Gastroesophageal sphincter (tissue), 4 donors: ENCODE data around the gene CXCL16. TPM values are rescaled to one million over a fixed set of nuclear protein-coding genes. Genes with fewer than 3 reads are reported as not detected.

Experiments used
- ATAC-seq: fragments of 150-250 bp; one replicate; pipeline ENCODE4 v1.9.1; 2016; ENCODE audit warnings: mild to moderate bottlenecking, moderate library complexity
- H3K27ac ChIP-seq, 4 donors: fragments of 200-600 bp; sonication (generic) in 3 of 4; 1 replicate in 3 of 4; 2 replicates in 1 of 4; pipeline ENCODE4 v1.5.1; 2016 to 2019
- H3K27me3 ChIP-seq: fragments of 200-600 bp; sonication (generic); one replicate; pipeline ENCODE4 v1.5.1; 2019
- H3K36me3 ChIP-seq, 2 donors: fragments of 200-600 bp; sonication (generic); one replicate each; pipeline ENCODE4 v1.5.1; 2019; ENCODE audit warnings: control low read depth in 1 of 2
- H3K4me1 ChIP-seq, 3 donors: fragments of 200-600 bp; sonication (generic); 1 replicate in 2 of 3; 2 replicates in 1 of 3; pipeline ENCODE4 v1.5.1; 2016 to 2019; ENCODE audit warnings: control low read depth in 2 of 3
- H3K4me3 ChIP-seq, 2 donors: fragments of 200-600 bp; sonication (generic); one replicate each; pipeline ENCODE4 v1.5.1; 2019; ENCODE audit warnings: mild to moderate bottlenecking in 1 of 2, moderate library complexity in 1 of 2
- H3K9me3 ChIP-seq, 3 donors: fragments of 200-600 bp; sonication (generic); one replicate each; pipeline ENCODE4 v1.5.1; 2017 to 2019; ENCODE audit warnings: control low read depth in 2 of 3
- CTCF ChIP-seq, 4 experiments: fragments of 200-600 bp in 2 of 4; fragments of 450-650 bp in 2 of 4; sonication (generic) in 1 of 4; IDR thresholded peaks; one replicate each; pipeline ENCODE4 v1.5.1; 2017 to 2019; ENCODE audit warnings: antibody characterized with exemption in 4 of 4, mild to moderate bottlenecking in 2 of 4, moderate library complexity in 2 of 4
- EP300 ChIP-seq: sonication (generic); formaldehyde crosslinking; IDR thresholded peaks from one replicate; pipeline ENCODE4 v1.6.1; 2017; ENCODE audit warnings: antibody characterized with exemption, mild to moderate bottlenecking
- POLR2A ChIP-seq, 2 donors: fragments of 450-650 bp; IDR thresholded peaks; one replicate each; pipeline ENCODE4 v1.6.1; 2017; ENCODE audit warnings: antibody characterized with exemption in 2 of 2, mild to moderate bottlenecking in 2 of 2, moderate library complexity in 1 of 2
- POLR2AphosphoS5 ChIP-seq: sonication (generic); formaldehyde crosslinking; IDR thresholded peaks from one replicate; pipeline ENCODE4 v1.6.1; 2017; ENCODE audit warnings: antibody characterized with exemption
- WGBS, 2 donors: methylation state at CpG; one replicate each; pipeline ENCODE4 v1.1.5; 2018; ENCODE audit warnings: low coverage in 1 of 2; 5-methylcytosine and 5-hydroxymethylcytosine counted together
- total RNA-seq, 4 donors: library from RNA; depleted of rRNA; stranded (reverse); fragments of >200 nt; gene quantifications; one replicate each; pipeline ENCODE4 v1.1.0, GENCODE V29; 2016

Gene CXCL16
- total RNA-seq, 4 donors from 2014 or later = 5.3 to 11.6 (median 8.3) TPM

GRCh38 chr17:4777969-4778760, 38.4 kb upstream of the CXCL16 start:
- Histone ChIP-seq H3K4me3 (no peak overlapping the region), H3K27ac (no peak overlapping the region), H3K4me1 (no peaks in the 10 kb centered on the region), H3K9me3 (no peaks in the 10 kb centered on the region), H3K27me3 (peaks cover 78% of the 10 kb centered on the region), H3K36me3 (no peaks in the 10 kb centered on the region)
- ATAC-seq = no peak
- 55 to 63% methylated on average over 9 of the region's 9 CpGs for WGBS, 2 donors
- TF ChIP-seq POLR2A (IDR thresholded peaks at IDR 0.05) (no peak), CTCF (IDR thresholded peaks at IDR 0.05) (no peak), EP300 (no peak), POLR2AphosphoS5 (no peak)

GRCh38 chr17:4772235-4772613, 32.5 kb upstream of the CXCL16 start:
- 55 to 68% methylated on average over 5 to 7 of the region's 10 CpGs for WGBS, 2 donors
- TF ChIP-seq CTCF (IDR thresholded peaks at IDR 0.05) = no peak
- no peak for TF ChIP-seq EP300
- no peak for TF ChIP-seq POLR2AphosphoS5
- no peak for TF ChIP-seq POLR2A (IDR thresholded peaks at IDR 0.05)
- Histone ChIP-seq H3K4me1 (no peaks in the 10 kb centered on the region), H3K27ac (no peak overlapping the region), H3K36me3 (no peaks in the 10 kb centered on the region), H3K9me3 (no peaks in the 10 kb centered on the region), H3K4me3 (no peak overlapping the region), H3K27me3 (peaks cover 52% of the 10 kb centered on the region)
- no peak for ATAC-seq

- Histone ChIP-seq H3K36me3 (no peaks in the 10 kb centered on the region), H3K27ac (no peak within 1 kb of the TSS), H3K9me3 (no peaks in the 10 kb centered on the region), H3K4me3 (no peak within 1 kb of the TSS), H3K27me3 (peaks cover 49% of the 10 kb centered on the region), H3K4me1 (no peaks in the 10 kb centered on the region)
- no peak for ATAC-seq
- WGBS, 2 donors = 58 to 85% methylated on average over 2 to 4 of the region's 13 CpGs
- TF ChIP-seq CTCF (IDR thresholded peaks at IDR 0.05) (no peak), POLR2AphosphoS5 (no peak), POLR2A (IDR thresholded peaks at IDR 0.05) (no peak), EP300 (no peak)
These were observed 31.9 kb upstream of the CXCL16 start, which contains the start of gene TM4SF5 for GRCh38 chr17:4771519-4772234. TM4SF5 (plus strand) TSS chr17:4771886; CDS start chr17:4771923, 37 bp downstream.

GRCh38 chr17:4769628-4770027, 29.9 kb upstream of the CXCL16 start:
- no peaks in the 10 kb centered on the region for H3K36me3 ChIP-seq
- no peak overlapping the region for H3K4me3 ChIP-seq
- no peak for ATAC-seq
- no peaks in the 10 kb centered on the region for H3K4me1 ChIP-seq
- WGBS, 2 donors = 94 to 100% methylated on average over 1 to 2 of the region's 2 CpGs
- H3K27ac ChIP-seq = no peak overlapping the region
- no peak for TF ChIP-seq CTCF (IDR thresholded peaks at IDR 0.05)
- TF ChIP-seq EP300 = no peak
- TF ChIP-seq POLR2A (IDR thresholded peaks at IDR 0.05) = no peak
- TF ChIP-seq POLR2AphosphoS5 = no peak
- peaks cover 38% of the 10 kb centered on the region for H3K27me3 ChIP-seq
- no peaks in the 10 kb centered on the region for H3K9me3 ChIP-seq
